MCF 10A (cell line): ENCODE data around the gene SNAP25. TPM values are rescaled to one million over a fixed set of nuclear protein-coding genes. Genes with fewer than 3 reads are reported as not detected.

Experiments used
- BruUV-seq: library from RNA; stranded (reverse); fragments of 400-500 nt; replicated peaks from 2 replicates; lab custom pipeline; 2021; lab: Mats Ljungman, UMichigan
- CTCF ChIA-PET: fragments of 300-600 bp; sonication (Branson Sonifier 250); formaldehyde crosslinking; extraction: SDS; loops from one replicate; lab custom pipeline; 2021; ENCODE audit warnings: antibody characterized with exemption, inconsistent platforms; lab: Yijun Ruan, JAX
- POLR2A ChIA-PET: fragments of 300-600, 350-650 bp; sonication (Branson Sonifier 250); formaldehyde crosslinking; extraction: SDS; loops from one replicate; lab custom pipeline; 2020; ENCODE audit warnings: antibody characterized with exemption, inconsistent platforms; lab: Yijun Ruan, JAX
- DNase-seq: peaks from one replicate; pipeline ENCODE4 v3.0.0-alpha.2; 2018; ENCODE audit not compliant: unreplicated experiment
- H3K27ac Mint-ChIP-seq: one replicate; pipeline ENCODE4 v1.8.0; 2022; ENCODE audit warnings: mild to moderate bottlenecking, low read depth, mixed read lengths; ENCODE audit not compliant: unreplicated experiment
- H3K27me3 Mint-ChIP-seq: one replicate; pipeline ENCODE4 v1.8.0; 2022; ENCODE audit warnings: mixed read lengths; ENCODE audit not compliant: insufficient read depth, unreplicated experiment
- H3K36me3 Mint-ChIP-seq: one replicate; pipeline ENCODE4 v1.8.0; 2022; ENCODE audit warnings: mild to moderate bottlenecking, moderate library complexity, mixed read lengths; ENCODE audit not compliant: insufficient read depth, unreplicated experiment
- H3K4me1 Mint-ChIP-seq: one replicate; pipeline ENCODE4 v1.8.0; 2022; ENCODE audit warnings: mixed read lengths; ENCODE audit not compliant: insufficient read depth, unreplicated experiment
- H3K4me3 Mint-ChIP-seq: one replicate; pipeline ENCODE4 v1.8.0; 2022; ENCODE audit warnings: mild to moderate bottlenecking, moderate library complexity, mixed read lengths; ENCODE audit not compliant: unreplicated experiment
- H3K9me3 Mint-ChIP-seq: one replicate; pipeline ENCODE4 v1.8.0; 2022; ENCODE audit warnings: mixed read lengths; ENCODE audit not compliant: unreplicated experiment
- CTCF ChIP-seq: fragments of 200-600 bp; IDR thresholded peaks from one replicate; pipeline ENCODE4 v1.8.0; 2022; ENCODE audit warnings: antibody characterized with exemption, mild to moderate bottlenecking; ENCODE audit not compliant: unreplicated experiment
- intact Hi-C: fragments of 100-400 bp; cut with micrococcal nuclease; formaldehyde crosslinking; loops from 2 replicates; pipeline ENCODE4 v1.14.1; 2022
- total RNA-seq: library from RNA; stranded (reverse); gene quantifications from 2 replicates; pipeline ENCODE4 v1.2.3, GENCODE V29; 2022

Gene SNAP25
- total RNA-seq, 1 experiment from 2014 or later, result not detected

- Mint-ChIP-seq H3K36me3 (no peaks in the 10 kb centered on the region), H3K4me3 (no peak overlapping the region), H3K9me3 (no peaks in the 10 kb centered on the region), H3K27me3 (peaks cover 78% of the 10 kb centered on the region), H3K27ac (no peak overlapping the region), H3K4me1 (peaks cover 5% of the 10 kb centered on the region)
- DNase-seq, result no peak
- no TSS peak for BruUV-seq
- intact Hi-C loops, result loop anchor here (10.0 kb wide), 1 partner anchor 204 kb away; no protein-coding TSS in a partner anchor
- CTCF ChIA-PET, result interaction anchor here (0.7 to 1.0 kb wide), 3 partner anchors 122 to 1947 kb away, joined by 3 to 4 read pairs (median 3); no protein-coding TSS in a partner anchor
- POLR2A ChIA-PET, result no interaction called here
- TF ChIP-seq CTCF, result no peak
These were observed 2.4 kb downstream of the SNAP25 start for GRCh38 chr20:10221021-10221420.

GRCh38 chr20:10225439-10226060 lies 6.9 kb downstream of the SNAP25 start:
- H3K27me3 Mint-ChIP-seq, result peaks cover 95% of the 10 kb centered on the region
- CTCF ChIA-PET, result interaction anchor here (0.6 to 2.2 kb wide), 10 partner anchors 22 to 1199 kb away, joined by 3 to 17 read pairs (median 3); no protein-coding TSS in a partner anchor
- peak; percentile 30 for TF ChIP-seq CTCF
- H3K27ac Mint-ChIP-seq, result no peak overlapping the region
- DNase-seq, result no peak
- no peaks in the 10 kb centered on the region for H3K9me3 Mint-ChIP-seq
- BruUV-seq, result no TSS peak
- no peaks in the 10 kb centered on the region for H3K4me1 Mint-ChIP-seq
- no peak overlapping the region for H3K4me3 Mint-ChIP-seq
- no peaks in the 10 kb centered on the region for H3K36me3 Mint-ChIP-seq
- intact Hi-C loops, result loop anchor here (5.0 to 10.0 kb wide), 2 partner anchors 199 to 248 kb away; no protein-coding TSS in a partner anchor
- POLR2A ChIA-PET, result interaction anchor here (0.8 kb wide), 1 partner anchor 160 kb away, joined by 4 read pairs; no protein-coding TSS in a partner anchor

GRCh38 chr20:10228330-10228729 lies 9.7 kb downstream of the SNAP25 start:
- Mint-ChIP-seq H3K4me3 (no peak overlapping the region), H3K27me3 (peaks cover 95% of the 10 kb centered on the region), H3K27ac (no peak overlapping the region), H3K36me3 (no peaks in the 10 kb centered on the region), H3K4me1 (no peaks in the 10 kb centered on the region), H3K9me3 (no peaks in the 10 kb centered on the region)
- CTCF ChIA-PET, result interaction anchor here (1.5 kb wide), 1 partner anchor 250 kb away, joined by 5 read pairs; no protein-coding TSS in a partner anchor
- no peak for TF ChIP-seq CTCF
- DNase-seq, result peak; percentile 52
- POLR2A ChIA-PET, result interaction anchor here (1.0 kb wide), 1 partner anchor 79 kb away, joined by 3 read pairs; no protein-coding TSS in a partner anchor
- intact Hi-C loops, result loop anchor here (5.0 to 10.0 kb wide), 2 partner anchors 196 to 251 kb away; no protein-coding TSS in a partner anchor
- BruUV-seq, result no TSS peak

GRCh38 chr20:10231290-10231689 lies 12.7 kb downstream of the SNAP25 start:
- TF ChIP-seq CTCF, result no peak
- ChIA-PET POLR2A (no interaction called here), CTCF (interaction anchor here (0.7 to 1.8 kb wide), 4 partner anchors 9 to 253 kb away, joined by 3 to 4 read pairs (median 3); no protein-coding TSS in a partner anchor)
- Mint-ChIP-seq H3K4me3 (no peak overlapping the region), H3K9me3 (no peaks in the 10 kb centered on the region), H3K27me3 (peaks cover 86% of the 10 kb centered on the region), H3K27ac (no peak overlapping the region), H3K36me3 (no peaks in the 10 kb centered on the region), H3K4me1 (no peaks in the 10 kb centered on the region)
- no TSS peak for BruUV-seq
- DNase-seq, result no peak
- intact Hi-C loops, result no loop called here
